GM19099 (cell line): ENCODE data around the gene SLC39A11.

Experiments
- POLR2A ChIP-seq: IDR thresholded peaks from 3 replicates; pipeline ENCODE4 v1.6.1; 2011; ENCODE audit warnings: low read depth; ENCODE audit not compliant: insufficient read length; ENCODE audit errors: extremely low read depth

The SLC39A11 gene

DNA sequence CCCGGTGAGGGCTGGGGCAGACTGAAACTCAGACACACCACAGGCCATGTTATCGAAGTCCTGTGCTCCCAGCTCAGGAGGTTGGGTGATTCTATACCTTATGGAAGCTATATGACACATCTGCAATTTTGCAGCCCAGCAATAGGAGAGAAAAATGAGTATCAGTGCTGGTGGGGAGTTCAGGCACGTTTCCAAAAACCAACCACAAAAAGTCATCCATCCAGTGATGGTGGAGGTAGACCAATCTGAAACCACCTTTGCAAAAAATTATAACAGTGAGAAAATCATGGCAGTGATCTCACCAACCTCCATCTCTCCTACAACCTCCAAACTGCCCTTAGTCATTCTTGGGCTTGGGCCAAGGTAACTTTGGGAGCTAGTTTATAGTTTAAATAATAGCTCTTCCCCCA lies 327.9 kb downstream of the SLC39A11 start:
- TF ChIP-seq POLR2A: no peak

DNA sequence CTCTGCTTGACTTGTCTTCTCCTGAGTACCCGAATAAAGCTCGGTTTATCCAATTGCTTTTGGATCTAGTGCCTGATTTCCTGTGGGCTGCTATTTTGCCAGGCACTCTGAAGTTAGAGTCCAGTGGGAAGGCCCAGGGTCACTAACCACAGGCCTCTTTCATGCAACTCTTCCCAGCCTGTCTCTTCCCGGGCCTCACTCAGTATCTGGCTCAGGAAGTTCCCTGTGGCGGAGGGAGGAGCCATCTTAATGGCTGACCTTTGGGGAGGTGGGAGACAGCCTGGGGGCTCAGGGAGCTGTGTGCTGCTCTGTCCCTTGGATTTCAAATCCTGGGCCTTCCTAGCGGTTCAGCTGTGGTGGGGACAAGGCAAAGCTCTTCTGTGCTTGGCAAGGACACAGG lies 328.5 kb downstream of the SLC39A11 start:
- no peak for TF ChIP-seq POLR2A

DNA sequence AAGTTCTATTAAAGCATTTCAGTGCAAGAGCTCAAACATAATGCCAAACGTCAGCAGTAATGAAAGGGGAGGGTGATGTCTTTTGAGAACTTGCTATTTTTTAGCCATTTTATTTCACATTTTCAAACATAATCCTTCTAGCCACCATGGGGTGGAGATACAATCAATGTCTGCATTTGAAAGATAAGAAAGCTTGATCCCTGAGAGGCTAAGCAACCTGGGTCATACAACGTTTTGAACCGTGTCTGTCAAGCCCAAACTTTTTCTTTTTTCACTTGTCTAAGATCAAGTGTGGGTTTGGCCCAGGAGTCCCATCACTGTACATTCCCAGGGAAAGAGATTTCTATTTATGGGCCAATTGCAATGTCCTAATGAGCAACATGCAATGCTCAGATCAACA lies 331.1 kb downstream of the SLC39A11 start:
- no peak for TF ChIP-seq POLR2A

DNA sequence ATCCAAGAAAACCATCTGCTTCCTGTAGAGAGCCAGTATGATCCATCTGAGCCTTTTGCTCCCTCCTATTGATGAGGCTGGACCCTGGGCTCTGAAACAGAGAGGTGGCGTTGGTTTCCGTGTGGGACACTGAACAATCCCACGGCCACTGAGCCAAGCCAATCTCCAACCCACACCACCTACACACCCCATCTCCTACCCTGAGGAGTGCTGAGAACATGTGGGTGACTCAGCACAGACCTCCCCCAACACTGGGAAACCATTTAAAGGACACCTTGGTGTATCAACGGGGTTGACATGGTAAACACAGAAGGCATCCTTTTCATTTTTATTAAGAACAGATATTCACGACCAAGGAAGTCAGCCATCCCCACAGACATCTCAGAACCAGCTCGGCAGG lies 332.1 kb downstream of the SLC39A11 start:
- no peak for TF ChIP-seq POLR2A

DNA sequence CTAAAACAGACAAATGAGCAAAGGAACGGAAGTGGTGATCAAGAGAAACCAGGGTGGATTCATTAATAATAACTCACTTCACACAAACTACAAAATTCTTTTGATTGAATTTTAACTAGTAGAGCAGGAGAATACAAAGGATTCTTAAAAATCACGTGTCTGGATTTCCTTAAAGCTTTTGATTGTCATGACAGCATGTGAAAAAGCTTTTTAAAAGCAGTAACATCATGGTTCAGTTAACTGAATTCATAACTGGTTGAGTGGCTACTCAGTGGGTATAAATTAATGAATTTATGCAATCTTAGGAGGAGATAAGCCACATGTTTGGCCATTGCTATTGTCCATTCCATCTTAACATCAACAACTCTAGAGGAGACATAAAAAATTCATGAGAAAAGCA lies 333.2 kb downstream of the SLC39A11 start:
- TF ChIP-seq POLR2A: no peak

DNA sequence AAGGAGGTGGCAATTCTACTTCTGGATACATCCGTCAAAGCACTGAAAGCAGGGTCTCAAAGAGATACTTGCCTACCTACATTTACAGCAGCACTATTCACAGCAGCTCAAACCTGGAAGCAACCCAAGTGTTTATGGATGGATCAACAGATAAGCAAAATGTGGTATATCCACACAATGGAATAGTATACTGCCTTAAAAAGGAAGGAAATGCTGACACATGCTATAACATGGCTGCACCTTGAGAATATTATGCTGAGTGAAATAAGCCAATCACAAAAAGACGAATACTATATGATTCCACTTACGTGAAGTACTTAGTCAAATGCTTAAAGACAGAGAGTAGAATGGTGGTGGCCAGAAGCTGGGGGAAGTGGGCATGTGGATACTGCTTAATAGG lies 336.2 kb downstream of the SLC39A11 start:
- no peak for TF ChIP-seq POLR2A

DNA sequence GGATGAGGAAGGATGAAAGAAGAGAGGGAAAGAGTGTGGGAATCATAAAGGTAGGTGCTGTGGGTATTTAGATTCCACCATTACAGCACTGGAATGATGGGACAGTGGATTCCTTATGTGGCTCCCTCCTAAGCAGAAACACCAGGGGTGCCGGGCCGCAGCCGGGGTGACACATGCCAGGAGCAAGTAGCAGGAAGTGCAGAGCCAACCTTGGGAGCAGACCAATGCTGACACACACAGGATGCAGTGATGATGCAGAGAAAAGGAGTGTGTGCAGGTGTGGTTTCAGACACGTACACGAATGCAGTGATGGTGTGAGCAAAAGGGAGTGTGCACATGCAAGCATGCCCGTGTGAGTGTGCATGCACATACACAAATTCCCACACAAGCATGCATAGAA lies 338.0 kb downstream of the SLC39A11 start:
- no peak for TF ChIP-seq POLR2A

DNA sequence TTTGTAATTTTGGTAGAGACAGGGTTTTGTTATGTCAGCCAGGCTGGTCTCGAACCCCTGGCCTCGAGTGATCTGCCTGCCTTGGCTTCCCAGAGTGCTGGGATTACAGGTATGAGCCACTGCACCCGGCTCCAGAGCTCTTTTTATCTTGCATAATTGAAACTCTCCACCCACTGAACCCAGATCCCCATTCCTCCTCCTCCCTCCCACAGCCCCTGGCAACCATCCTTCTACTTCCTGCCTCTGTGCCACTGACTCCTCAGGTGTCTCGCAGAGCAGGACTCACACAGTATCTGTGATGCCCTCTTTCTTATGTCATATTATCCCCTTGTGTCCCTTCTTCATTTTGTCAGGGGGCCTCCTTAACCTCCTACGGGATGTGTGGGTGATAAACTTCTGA lies 340.7 kb downstream of the SLC39A11 start:
- no peak for TF ChIP-seq POLR2A

DNA sequence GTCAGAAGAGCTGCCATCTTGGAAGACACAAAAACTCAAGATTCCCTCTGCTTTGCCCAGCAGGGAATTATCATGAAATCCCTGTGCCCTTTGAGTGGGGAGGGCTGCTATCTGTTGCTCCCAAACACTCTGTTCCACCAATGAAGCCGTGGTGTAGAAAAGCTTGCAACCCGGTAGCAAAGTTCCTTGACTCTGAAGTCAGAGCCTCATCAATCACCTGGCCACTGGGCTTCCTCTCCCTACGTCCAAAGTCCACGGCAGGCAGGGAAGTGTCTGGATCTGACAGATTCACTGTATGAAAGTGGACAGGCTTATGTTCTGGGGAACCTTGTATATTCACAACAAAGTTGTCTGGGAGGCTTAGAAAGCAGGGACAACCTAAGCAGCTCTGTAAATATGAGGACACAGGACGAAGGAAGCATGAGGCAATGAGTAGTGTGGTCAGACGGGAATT lies 343.3 kb downstream of the SLC39A11 start:
- no peak for TF ChIP-seq POLR2A

DNA sequence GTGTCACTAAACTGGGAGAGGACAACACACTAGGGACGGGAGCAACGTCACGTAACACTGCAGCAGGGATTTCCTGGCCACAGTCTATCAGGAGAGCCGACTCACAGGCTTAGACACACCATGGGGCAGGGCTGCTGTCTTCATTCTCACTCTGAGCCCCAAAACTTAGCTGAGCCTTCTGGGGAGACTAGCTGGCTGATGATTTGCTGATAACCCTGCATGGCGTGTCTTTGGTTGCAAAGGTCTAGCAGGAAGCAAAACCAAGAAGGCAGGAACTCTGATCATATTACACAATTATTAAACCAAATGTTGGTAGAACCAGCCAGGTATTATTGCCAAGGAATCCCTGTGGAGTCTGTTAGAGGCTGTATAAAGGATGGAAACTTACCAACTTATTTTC lies 345.0 kb downstream of the SLC39A11 start:
- TF ChIP-seq POLR2A: no peak

DNA sequence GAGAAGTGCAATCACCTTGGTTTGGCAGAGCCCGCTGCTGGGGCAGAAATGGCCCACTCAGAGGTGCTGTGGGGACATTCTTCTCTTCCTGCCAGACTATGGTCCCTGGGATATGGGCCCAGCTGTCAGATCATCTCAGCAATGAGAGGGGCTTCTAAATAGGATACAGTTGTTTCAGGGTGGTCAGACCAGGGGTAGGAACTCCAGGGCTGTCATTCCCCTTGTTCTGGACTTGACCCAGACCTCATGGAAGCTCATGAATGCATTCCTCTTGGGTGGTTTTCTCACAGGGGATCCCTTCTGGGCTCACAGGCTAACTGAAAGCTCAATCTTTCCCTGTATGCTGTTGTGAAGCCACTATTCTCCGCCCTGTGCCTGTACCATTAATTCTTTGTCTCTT lies 347.2 kb downstream of the SLC39A11 start:
- TF ChIP-seq POLR2A: no peak

DNA sequence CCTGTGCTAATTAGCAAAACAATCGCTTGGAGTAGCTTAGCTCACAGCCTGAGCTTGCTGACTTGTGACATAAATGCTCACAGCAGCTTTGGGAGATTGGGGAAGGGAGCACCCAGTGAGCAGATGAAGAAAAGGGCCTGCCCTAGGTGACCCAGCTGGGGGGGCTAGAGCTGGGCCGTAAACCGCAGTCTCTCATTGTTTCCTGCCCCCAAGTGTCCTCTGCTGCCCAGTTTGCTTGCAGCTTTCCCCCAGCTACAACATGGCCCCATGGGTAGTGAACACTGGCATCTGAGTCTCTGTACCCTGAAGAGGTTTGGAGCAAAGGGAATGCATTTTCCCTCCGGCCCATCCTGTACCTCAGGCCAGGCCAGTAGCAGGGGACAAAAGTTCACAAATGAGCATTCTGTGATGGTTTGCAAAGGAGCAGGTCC lies 349.4 kb downstream of the SLC39A11 start:
- TF ChIP-seq POLR2A: no peak

DNA sequence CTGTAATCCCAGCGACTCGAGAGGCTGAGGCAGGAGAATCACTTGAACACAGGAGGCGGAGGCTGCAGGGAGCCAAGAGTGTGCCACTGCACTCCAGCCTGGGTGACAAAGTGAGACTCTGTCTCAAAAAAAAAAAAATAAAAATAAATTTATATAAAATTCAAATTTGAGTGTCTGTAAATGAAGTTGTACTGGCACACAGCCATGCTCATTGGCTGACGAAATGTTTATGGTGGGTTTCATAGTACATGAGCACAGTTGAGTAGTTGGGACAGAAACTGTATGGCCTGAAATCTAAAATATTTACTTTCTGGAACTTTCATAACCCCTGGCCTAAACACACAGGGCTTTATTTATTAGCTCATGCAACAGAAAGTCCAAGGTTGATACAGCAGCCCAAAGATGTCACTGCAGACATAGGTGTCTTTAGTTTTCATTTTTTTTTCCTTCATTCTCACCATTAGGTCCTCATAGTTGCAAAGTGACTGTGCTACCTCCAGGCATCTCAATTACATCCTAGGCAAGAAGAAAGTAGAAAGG lies 355.3 kb downstream of the SLC39A11 start:
- TF ChIP-seq POLR2A: no peak

DNA sequence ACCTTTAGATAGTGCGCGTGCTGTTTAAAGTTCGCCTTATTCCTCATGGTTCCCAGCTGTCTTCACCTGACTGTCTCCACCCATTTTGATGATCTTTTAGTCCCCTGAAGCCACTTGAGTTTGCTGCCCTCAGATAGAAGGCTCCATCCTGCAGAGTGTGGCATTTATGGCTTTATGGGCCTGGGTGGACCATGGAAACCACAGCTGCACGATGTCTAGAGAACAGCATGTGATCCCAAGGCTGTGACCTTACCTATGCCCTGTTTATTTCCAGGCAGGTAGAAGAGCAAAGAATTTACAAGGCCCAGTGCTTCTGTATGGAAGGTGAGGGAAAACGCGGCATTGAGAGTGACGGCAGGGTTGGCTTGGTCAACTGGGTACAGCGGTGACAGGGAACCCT lies 356.9 kb downstream of the SLC39A11 start:
- TF ChIP-seq POLR2A: no peak

DNA sequence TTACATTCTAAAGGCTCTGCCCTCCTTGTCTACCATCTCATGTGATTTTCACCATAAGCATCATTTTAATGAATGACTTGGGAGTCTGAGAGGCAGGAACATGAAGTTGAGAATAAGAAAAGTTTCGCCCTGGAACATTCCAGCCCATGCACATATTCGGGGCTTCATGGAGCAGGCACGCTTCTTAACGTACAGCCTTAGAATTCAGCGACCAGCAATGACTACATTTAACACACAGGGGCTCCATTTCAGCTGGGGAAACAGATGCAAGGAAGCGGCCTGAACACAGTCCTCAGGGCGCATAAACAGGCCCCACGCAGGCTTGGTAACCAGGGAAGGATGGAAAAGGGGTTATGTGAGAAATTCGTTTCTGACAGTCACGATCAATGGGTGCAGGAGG lies 357.4 kb downstream of the SLC39A11 start:
- no peak for TF ChIP-seq POLR2A

DNA sequence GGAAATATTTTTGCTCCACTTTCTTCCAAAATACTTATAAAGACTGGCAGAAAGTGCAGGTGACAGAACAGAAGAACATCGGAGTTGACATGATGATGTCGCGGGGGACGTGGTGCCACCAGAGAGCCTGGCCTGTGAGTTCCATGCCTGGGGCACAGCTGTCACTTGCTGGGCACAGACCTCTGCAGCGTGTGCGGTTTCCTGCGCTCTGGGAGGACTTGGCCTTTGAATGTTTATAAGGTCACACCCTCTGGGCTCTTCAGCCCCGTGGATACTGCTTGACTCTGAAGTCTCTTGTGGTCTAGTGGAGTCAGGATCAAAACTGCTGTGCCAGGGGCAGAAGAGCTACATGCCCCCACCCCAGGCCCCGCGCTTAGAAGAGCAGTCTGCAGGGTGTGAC lies 357.9 kb downstream of the SLC39A11 start:
- TF ChIP-seq POLR2A: no peak

DNA sequence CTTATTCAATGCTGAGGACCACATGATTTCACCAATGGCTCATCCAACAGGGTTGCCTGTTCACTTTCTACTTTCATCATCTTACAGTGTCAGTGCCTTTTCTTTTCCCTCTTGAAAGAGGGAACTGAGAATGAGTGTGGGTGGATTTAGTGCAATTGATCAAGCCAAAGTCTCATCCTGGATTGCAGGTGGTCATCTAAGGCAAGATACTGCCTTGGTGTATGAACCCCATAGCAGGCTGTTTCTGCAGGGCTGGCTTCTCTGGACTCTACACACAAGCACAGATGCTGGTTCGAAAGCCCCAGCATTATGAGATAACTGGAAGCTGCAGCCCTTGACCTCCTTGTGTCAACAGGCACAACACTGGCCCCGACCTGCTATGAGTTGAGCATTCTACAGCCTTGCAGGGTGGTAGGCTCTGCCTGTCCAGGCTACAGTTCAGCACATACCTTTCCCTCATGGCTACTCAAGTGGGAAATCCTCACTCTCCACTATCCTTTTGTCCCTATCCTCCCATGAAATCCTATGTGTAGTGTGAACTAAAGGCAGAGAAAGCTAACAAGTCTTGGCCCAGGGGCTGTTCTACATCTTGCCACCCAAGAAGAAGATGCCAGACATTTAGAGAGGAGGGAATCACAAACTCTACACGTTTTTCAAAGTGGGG lies 358.7 kb downstream of the SLC39A11 start:
- TF ChIP-seq POLR2A: no peak
